GM23338 (cell line): ENCODE data around the gene ALDH5A1. TPM values are rescaled to one million over a fixed set of nuclear protein-coding genes. Genes with fewer than 3 reads are reported as not detected.

Source experiments
- ATAC-seq: fragments of 200-7000 bp; cut with Tn5 transposase; 3 replicates; pipeline ENCODE4 v1.9.1; 2020
- DNase-seq: peaks from one replicate; pipeline ENCODE4 v3.0.0-alpha.2; 2015; ENCODE audit warnings: low spot score
- H2AFZ ChIP-seq: fragments of 200-600 bp; sonication (generic); 2 replicates; pipeline ENCODE4 v1.8.0; 2016; ENCODE audit warnings: antibody characterized with exemption, mild to moderate bottlenecking, moderate library complexity
- H3F3A ChIP-seq: fragments of 200-600 bp; sonication (generic); replicated peaks from 2 replicates; pipeline ENCODE4 v1.8.0; 2017; ENCODE audit warnings: antibody characterized with exemption, mixed run types, low read depth
- H3K27ac ChIP-seq: fragments of 200-600 bp; sonication (generic); 2 replicates; pipeline ENCODE4 v1.6.1; 2016; ENCODE audit warnings: low read depth
- H3K27me3 ChIP-seq: fragments of 200-600 bp; sonication (generic); 2 replicates; pipeline ENCODE4 v1.8.0; 2016; ENCODE audit warnings: mild to moderate bottlenecking, mixed run types, moderate library complexity; ENCODE audit not compliant: insufficient read depth
- H3K36me3 ChIP-seq: fragments of 200-600 bp; sonication (generic); 2 replicates; pipeline ENCODE4 v1.8.0; 2016; ENCODE audit warnings: mild to moderate bottlenecking; ENCODE audit not compliant: insufficient read depth
- H3K4me1 ChIP-seq: fragments of 200-600 bp; sonication (generic); 2 replicates; pipeline ENCODE4 v1.8.0; 2016; ENCODE audit warnings: mild to moderate bottlenecking, moderate library complexity; ENCODE audit not compliant: insufficient read depth
- H3K4me2 ChIP-seq: fragments of 200-600 bp; sonication (generic); 2 replicates; pipeline ENCODE4 v1.7.1; 2017; ENCODE audit warnings: mixed run types
- H3K4me3 ChIP-seq: fragments of 200-600 bp; sonication (generic); 2 replicates; pipeline ENCODE4 v1.6.1; 2016; ENCODE audit warnings: mixed run types
- H3K79me2 ChIP-seq: fragments of 200-600 bp; sonication (generic); replicated peaks from 2 replicates; pipeline ENCODE4 v1.8.0; 2017; ENCODE audit warnings: mild to moderate bottlenecking; ENCODE audit not compliant: insufficient read depth
- H3K9me2 ChIP-seq: fragments of 200-600 bp; sonication (generic); 2 replicates; pipeline ENCODE4 v1.8.0; 2017; ENCODE audit not compliant: insufficient read depth
- H4K20me1 ChIP-seq: fragments of 200-600 bp; sonication (generic); replicated peaks from 2 replicates; pipeline ENCODE4 v1.8.0; 2017; ENCODE audit warnings: mild to moderate bottlenecking; ENCODE audit not compliant: insufficient read depth
- H3K27ac Mint-ChIP-seq: 2 replicates; pipeline ENCODE4 v1.8.0; 2020; ENCODE audit warnings: inconsistent platforms, mild to moderate bottlenecking, moderate library complexity, mixed read lengths
- H3K27me3 Mint-ChIP-seq: 3 replicates; pipeline ENCODE4 v1.8.0; 2022; ENCODE audit warnings: low read depth, mild to moderate bottlenecking, moderate library complexity, mixed read lengths, inconsistent platforms; ENCODE audit not compliant: insufficient read depth, poor library complexity
- H3K36me3 Mint-ChIP-seq: 3 replicates; pipeline ENCODE4 v1.8.0; 2021; ENCODE audit warnings: low read depth, mild to moderate bottlenecking, inconsistent platforms, moderate library complexity, mixed read lengths
- H3K4me1 Mint-ChIP-seq: 3 replicates; pipeline ENCODE4 v1.8.0; 2020; ENCODE audit warnings: mild to moderate bottlenecking, inconsistent platforms, mixed read lengths
- H3K4me3 Mint-ChIP-seq: 3 replicates; pipeline ENCODE4 v1.8.0; 2021; ENCODE audit warnings: moderate library complexity, mild to moderate bottlenecking, inconsistent platforms, mixed read lengths
- H3K9me3 Mint-ChIP-seq: 3 replicates; pipeline ENCODE4 v1.8.0; 2020; ENCODE audit warnings: moderate library complexity, mild to moderate bottlenecking, inconsistent platforms, mixed read lengths
- CTCF ChIP-seq, 2 experiments: fragments of 200-600 bp in 1 of 2; sonication (generic) in 1 of 2; conservative IDR thresholded peaks; 2 replicates each; pipeline versions ENCODE4 v1.5.1 to v1.6.1; 2016 to 2017; ENCODE audit warnings: antibody characterized with exemption in 2 of 2, low read depth in 2 of 2, mild to moderate bottlenecking in 2 of 2, moderate library complexity in 1 of 2
- ETS1 ChIP-seq: IDR thresholded peaks from 2 replicates; pipeline ENCODE4 v1.6.1; 2016; ENCODE audit warnings: antibody characterized with exemption
- EZH2phosphoT487 ChIP-seq: fragments of 200-600 bp; sonication (generic); IDR thresholded peaks from one replicate; pipeline ENCODE4 v1.8.1; 2018; ENCODE audit warnings: antibody characterized with exemption; ENCODE audit not compliant: unreplicated experiment
- JUNB ChIP-seq: IDR thresholded peaks from one replicate; pipeline ENCODE4 v1.6.1; 2016; ENCODE audit warnings: antibody characterized with exemption; ENCODE audit not compliant: unreplicated experiment
- NANOG ChIP-seq: IDR thresholded peaks from 2 replicates; pipeline ENCODE4 v1.6.1; 2016; ENCODE audit warnings: antibody characterized with exemption, borderline replicate concordance
- POLR2AphosphoS5 ChIP-seq: IDR thresholded peaks from 2 replicates; pipeline ENCODE4 v1.6.1; 2016; ENCODE audit warnings: antibody characterized with exemption, low read depth
- REST ChIP-seq: IDR thresholded peaks from one replicate; pipeline ENCODE4 v1.6.1; 2018; ENCODE audit warnings: antibody characterized with exemption; ENCODE audit not compliant: unreplicated experiment
- polyA plus RNA-seq: library from polyadenylated mRNA; unstranded; fragments of >200 nt; fragmentation: Nextera tagmentation; extraction: Ambion mirVana; gene quantifications from 2 replicates; pipeline ENCODE4 v1.2.1, GENCODE V29; 2016
- total RNA-seq: library from RNA; depleted of rRNA; stranded (reverse); fragments of >200 nt; shearing (Covaris generic); gene quantifications from 2 replicates; pipeline ENCODE4 v1.2.3, GENCODE V29; 2014

ALDH5A1 gene
- total and polyA plus RNA-seq, 2 experiments from 2014 or later: 3.1 to 5.2 TPM

GRCh38 chr6:24566020-24566767 lies 71.4 kb downstream of the ALDH5A1 start (continued):
- TF ChIP-seq CTCF (conservative IDR thresholded peaks at IDR 0.05; ENCODE audit: low read depth in 2 of 2) (no peak), REST (no peak), ETS1 (no peak), POLR2AphosphoS5 (no peak)

GRCh38 chr6:24568683-24569082 lies 73.9 kb downstream of the ALDH5A1 start:
- Histone ChIP-seq H3K79me2 (no peaks in the 10 kb centered on the region), H4K20me1 (no peaks in the 10 kb centered on the region), H2AFZ (no peak overlapping the region), H3K4me3 (no peak overlapping the region), H3F3A (no peaks in the 10 kb centered on the region), H3K27me3 (peaks cover 14% of the 10 kb centered on the region; the same call in 1 of the 2 replicates), H3K9me2 (no peaks in the 10 kb centered on the region), H3K36me3 (no peaks in the 10 kb centered on the region), H3K4me1 (no peaks in the 10 kb centered on the region), H3K27ac (no peak overlapping the region), H3K4me2 (no peak overlapping the region)
- Mint-ChIP-seq H3K4me1 (peaks cover 4% of the 10 kb centered on the region), H3K4me3 (no peak overlapping the region), H3K27me3 (peaks cover 7% of the 10 kb centered on the region), H3K36me3 (no peaks in the 10 kb centered on the region), H3K27ac (no peak overlapping the region), H3K9me3 (no peaks in the 10 kb centered on the region)
- ATAC-seq (no peak), DNase-seq (no peak)
- no peak for TF ChIP-seq JUNB

GRCh38 chr6:24569811-24570210 lies 75.0 kb downstream of the ALDH5A1 start:
- H3K27ac Mint-ChIP-seq: no peak overlapping the region
- Histone ChIP-seq H4K20me1 (no peaks in the 10 kb centered on the region), H3K27me3 (peaks cover 14% of the 10 kb centered on the region; the same call in 1 of the 2 replicates), H2AFZ (no peak overlapping the region), H3F3A (no peaks in the 10 kb centered on the region), H3K4me1 (no peaks in the 10 kb centered on the region), H3K27ac (no peak overlapping the region), H3K9me2 (no peaks in the 10 kb centered on the region), H3K36me3 (no peaks in the 10 kb centered on the region), H3K4me2 (no peak overlapping the region), H3K79me2 (no peaks in the 10 kb centered on the region), H3K4me3 (no peak overlapping the region)
- ATAC-seq: no peak
- H3K4me3 Mint-ChIP-seq: no peak overlapping the region
- DNase-seq: no peak
- no peaks in the 10 kb centered on the region for H3K36me3 Mint-ChIP-seq
- peaks cover 4% of the 10 kb centered on the region for H3K4me1 Mint-ChIP-seq
- peaks cover 7% of the 10 kb centered on the region for H3K27me3 Mint-ChIP-seq
- H3K9me3 Mint-ChIP-seq: no peaks in the 10 kb centered on the region
- TF ChIP-seq NANOG (no peak), EZH2phosphoT487 (no peak)
